ENCODE data around the gene MAMLD1. TPM values are rescaled to one million over a fixed set of nuclear protein-coding genes. Genes with fewer than 3 reads are reported as not detected.
A peak's percentile ranks its signal among the peaks of the same experiment; 100 is the strongest.

The MAMLD1 gene
- total and polyA plus RNA-seq, 4 donors: 0.59 to 1.1 (median 0.76) TPM

DNA sequence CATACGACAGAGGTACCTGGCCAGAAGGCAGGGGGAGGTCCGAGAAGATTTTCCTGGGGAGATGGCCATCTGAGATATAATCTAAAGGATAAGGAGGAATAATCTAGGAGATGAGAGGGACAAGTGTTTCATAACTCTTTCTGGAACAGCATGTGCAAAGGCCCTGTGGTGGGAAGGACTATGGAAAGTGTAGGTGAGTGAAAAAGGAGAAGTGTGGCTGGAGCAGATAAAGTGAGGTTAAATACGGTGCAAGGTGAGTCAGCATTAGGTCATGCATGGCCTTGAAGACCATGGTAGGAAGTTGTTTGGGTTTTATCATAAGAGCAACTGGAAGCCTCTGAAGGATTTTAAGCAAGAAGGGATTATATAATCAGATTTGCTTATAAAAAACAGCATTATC, 170.7 kb downstream of the MAMLD1 start:
- Histone ChIP-seq H3K36me3 (ENCODE audit: control insufficient read depth in 4 of 4, insufficient read depth in 3 of 4, low read depth in 1 of 4, low read length in 3 of 4) (no peaks in the 10 kb centered on the region), H3K4me1 (ENCODE audit: control insufficient read depth in 4 of 4, insufficient read depth in 4 of 4, low read length in 3 of 4) (no peaks in the 10 kb centered on the region), H3K27me3 (ENCODE audit: control insufficient read depth in 4 of 4, insufficient read depth in 4 of 4, low read length in 3 of 4) (no peaks in the 10 kb centered on the region), H3K4me3 (ENCODE audit: low read depth in 1 of 3, low read length in 3 of 3) (no peak overlapping the region), H3K27ac (ENCODE audit: low read depth in 1 of 2, low read length in 2 of 2) (no peak overlapping the region), H3K9ac (ENCODE audit: low read depth in 1 of 2, low read length in 2 of 2) (no peak overlapping the region), H3K9me3 (ENCODE audit: control insufficient read depth in 4 of 4, low read length in 3 of 4) (peaks cover 0 to 16% (median 4%) of the 10 kb centered on the region in 4 donors)
- TF ChIP-seq NR2F2 (IDR thresholded peaks at IDR 0.05): no peak
- TF ChIP-seq, protein P1, sequence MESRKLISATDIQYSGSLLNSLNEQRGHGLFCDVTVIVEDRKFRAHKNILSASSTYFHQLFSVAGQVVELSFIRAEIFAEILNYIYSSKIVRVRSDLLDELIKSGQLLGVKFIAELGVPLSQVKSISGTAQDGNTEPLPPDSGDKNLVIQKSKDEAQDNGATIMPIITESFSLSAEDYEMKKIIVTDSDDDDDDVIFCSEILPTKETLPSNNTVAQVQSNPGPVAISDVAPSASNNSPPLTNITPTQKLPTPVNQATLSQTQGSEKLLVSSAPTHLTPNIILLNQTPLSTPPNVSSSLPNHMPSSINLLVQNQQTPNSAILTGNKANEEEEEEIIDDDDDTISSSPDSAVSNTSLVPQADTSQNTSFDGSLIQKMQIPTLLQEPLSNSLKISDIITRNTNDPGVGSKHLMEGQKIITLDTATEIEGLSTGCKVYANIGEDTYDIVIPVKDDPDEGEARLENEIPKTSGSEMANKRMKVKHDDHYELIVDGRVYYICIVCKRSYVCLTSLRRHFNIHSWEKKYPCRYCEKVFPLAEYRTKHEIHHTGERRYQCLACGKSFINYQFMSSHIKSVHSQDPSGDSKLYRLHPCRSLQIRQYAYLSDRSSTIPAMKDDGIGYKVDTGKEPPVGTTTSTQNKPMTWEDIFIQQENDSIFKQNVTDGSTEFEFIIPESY (IDR thresholded peaks at IDR 0.05): no peak
- TF ChIP-seq RAD21 (IDR thresholded peaks at IDR 0.05): no peak
- no peak for TF ChIP-seq GABPA (IDR thresholded peaks at IDR 0.05 in 1 of 2, conservative IDR thresholded peaks at IDR 0.05 in 1 of 2)
- TF ChIP-seq ATF3 (IDR thresholded peaks at IDR 0.05): no peak
- TF ChIP-seq FOXA2 (IDR thresholded peaks at IDR 0.05): no peak
- no peak for TF ChIP-seq REST (IDR thresholded peaks at IDR 0.05)
- TF ChIP-seq SP1 (IDR thresholded peaks at IDR 0.05): no peak
- TF ChIP-seq CTCF (IDR thresholded peaks at IDR 0.05; ENCODE audit: low read depth, low read length, missing input control): no peak
- WGBS: 84% methylated on average over 3 of the region's 3 CpGs
- DNase-seq (ENCODE audit: low spot score): no peak

- DNase-seq (ENCODE audit: low spot score): no peak
- H3K27ac ChIP-seq (ENCODE audit: low read depth in 1 of 2, low read length in 2 of 2): no peak overlapping the region
- no peaks in the 10 kb centered on the region for H3K27me3 ChIP-seq (ENCODE audit: control insufficient read depth in 4 of 4, insufficient read depth in 4 of 4, low read length in 3 of 4)
- 67% methylated on average over 8 of the region's 8 CpGs for WGBS
- TF ChIP-seq GABPA (IDR thresholded peaks at IDR 0.05 in 1 of 2, conservative IDR thresholded peaks at IDR 0.05 in 1 of 2) (no peak), FOXA1 (IDR thresholded peaks at IDR 0.05) (no peak), RAD21 (IDR thresholded peaks at IDR 0.05) (peak; percentile 26 to 67), YY1 (IDR thresholded peaks at IDR 0.05) (no peak), HNF4A (conservative IDR thresholded peaks at IDR 0.05) (no peak), RXRA (IDR thresholded peaks at IDR 0.05) (no peak), JUND (IDR thresholded peaks at IDR 0.05) (no peak), NR2F2 (IDR thresholded peaks at IDR 0.05) (no peak), CTCF (IDR thresholded peaks at IDR 0.05; ENCODE audit: low read depth, low read length, missing input control) (peak; percentile 26), ATF3 (IDR thresholded peaks at IDR 0.05) (no peak), EGR1 (IDR thresholded peaks at IDR 0.05; ENCODE audit: low read depth in 2 of 2) (no peak)
- TF ChIP-seq, protein P2, sequence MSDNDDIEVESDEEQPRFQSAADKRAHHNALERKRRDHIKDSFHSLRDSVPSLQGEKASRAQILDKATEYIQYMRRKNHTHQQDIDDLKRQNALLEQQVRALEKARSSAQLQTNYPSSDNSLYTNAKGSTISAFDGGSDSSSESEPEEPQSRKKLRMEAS (IDR thresholded peaks at IDR 0.05): no peak
- no peak overlapping the region for H3K9ac ChIP-seq (ENCODE audit: low read depth in 1 of 2, low read length in 2 of 2)
- H3K4me3 ChIP-seq (ENCODE audit: low read depth in 1 of 3, low read length in 3 of 3): no peak overlapping the region
- no peaks in the 10 kb centered on the region for H3K36me3 ChIP-seq (ENCODE audit: control insufficient read depth in 4 of 4, insufficient read depth in 3 of 4, low read depth in 1 of 4, low read length in 3 of 4)
- no peaks in the 10 kb centered on the region for H3K4me1 ChIP-seq (ENCODE audit: control insufficient read depth in 4 of 4, insufficient read depth in 4 of 4, low read length in 3 of 4)
- peaks cover 0 to 16% (median 4%) of the 10 kb centered on the region in 4 donors for H3K9me3 ChIP-seq (ENCODE audit: control insufficient read depth in 4 of 4, low read length in 3 of 4)
These were observed 173.5 kb downstream of the MAMLD1 start for GRCh38 chrX:150536455-150537116.
